ENCODE results near the gene IGLL5.
"Not testable (repeated sequence)": the region's sequence is repeated elsewhere in the genome, so short reads cannot be mapped to it uniquely, and the experiment has no call there.

Gene IGLL5

DNA sequence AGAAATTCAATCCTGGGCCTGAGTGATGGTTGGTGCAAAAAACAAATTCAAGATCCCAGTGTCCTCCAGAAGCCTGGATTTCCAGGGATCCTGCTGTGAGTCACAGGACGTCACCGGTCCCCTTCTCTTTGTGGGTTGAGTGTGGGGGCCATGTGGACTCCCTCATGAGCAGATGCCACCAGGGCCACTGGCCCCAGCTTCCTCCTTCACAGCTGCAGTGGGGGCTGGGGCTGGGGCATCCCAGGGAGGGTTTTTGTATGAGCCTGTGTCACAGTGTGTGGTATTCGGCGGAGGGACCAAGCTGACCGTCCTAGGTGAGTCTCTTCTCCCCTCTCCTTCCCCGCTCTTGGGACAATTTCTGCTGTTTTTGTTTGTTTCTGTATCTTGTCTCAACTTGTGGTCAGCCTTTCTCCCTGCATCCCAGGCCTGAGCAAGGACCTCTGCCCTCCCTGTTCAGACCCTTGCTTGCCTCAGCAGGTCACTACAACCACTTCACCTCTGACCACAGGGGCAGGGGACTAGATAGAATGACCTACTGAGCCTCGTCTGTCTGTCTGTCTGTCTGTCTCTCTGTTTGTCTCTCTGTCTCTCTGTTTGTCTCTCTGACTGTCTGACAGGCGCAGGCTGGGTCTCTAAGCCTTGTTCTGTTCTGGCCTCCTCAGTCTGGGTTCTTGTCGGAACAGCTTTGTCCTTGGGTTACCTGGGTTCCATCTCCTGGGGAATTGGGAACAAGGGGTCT, 11.9 kb downstream of the IGLL5 start:
- in situ Hi-C loops (cut with MboI; ENCODE audit: low sequenced_read_pairs) = not testable (repeated sequence)

DNA sequence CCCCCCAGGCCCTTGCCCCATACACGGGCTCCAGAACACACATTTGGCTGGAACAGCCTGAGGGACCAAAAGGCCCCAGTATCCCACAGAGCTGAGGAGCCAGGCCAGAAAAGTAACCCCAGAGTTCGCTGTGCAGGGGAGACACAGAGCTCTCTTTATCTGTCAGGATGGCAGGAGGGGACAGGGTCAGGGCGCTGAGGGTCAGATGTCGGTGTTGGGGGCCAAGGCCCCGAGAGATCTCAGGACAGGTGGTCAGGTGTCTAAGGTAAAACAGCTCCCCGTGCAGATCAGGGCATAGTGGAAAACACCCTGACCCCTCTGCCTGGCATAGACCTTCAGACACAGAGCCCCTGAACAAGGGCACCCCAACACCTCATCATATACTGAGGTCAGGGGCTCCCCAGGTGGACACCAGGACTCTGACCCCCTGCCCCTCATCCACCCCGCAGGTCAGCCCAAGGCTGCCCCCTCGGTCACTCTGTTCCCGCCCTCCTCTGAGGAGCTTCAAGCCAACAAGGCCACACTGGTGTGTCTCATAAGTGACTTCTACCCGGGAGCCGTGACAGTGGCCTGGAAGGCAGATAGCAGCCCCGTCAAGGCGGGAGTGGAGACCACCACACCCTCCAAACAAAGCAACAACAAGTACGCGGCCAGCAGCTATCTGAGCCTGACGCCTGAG, 13.1 kb downstream of the IGLL5 start:
- in situ Hi-C loops (cut with MboI; ENCODE audit: low sequenced_read_pairs) = not testable (repeated sequence)

DNA sequence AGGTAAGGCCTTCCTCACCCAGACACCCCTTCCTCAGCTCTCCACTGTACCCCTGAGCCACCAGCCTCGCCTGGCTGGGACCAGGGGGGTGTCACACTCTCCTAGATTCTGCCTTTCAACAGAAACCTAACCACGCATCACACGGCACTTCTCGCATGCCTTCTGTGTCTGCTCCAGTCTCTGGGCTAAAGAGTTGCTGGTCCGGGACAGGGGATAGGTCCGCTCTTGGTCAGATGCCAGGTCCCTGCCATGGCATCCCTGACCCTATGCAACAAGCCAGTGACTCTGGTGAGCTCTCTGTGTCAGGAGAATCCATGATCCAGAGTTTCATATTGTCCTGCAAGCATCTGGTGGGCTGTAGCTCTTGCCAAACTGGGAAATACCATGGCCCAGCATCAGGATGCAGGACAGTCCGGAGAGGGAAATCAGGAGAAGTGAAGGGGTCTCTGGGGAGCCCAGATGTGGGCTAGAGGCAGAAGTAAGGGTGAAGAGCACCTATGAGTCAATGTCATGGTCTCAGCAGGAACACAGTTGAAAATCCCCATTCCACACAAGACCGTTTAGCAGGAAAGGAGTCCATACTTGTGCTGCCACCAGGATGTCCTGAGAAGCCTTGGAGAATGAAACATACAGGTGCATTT, 14.1 kb downstream of the IGLL5 start:
- in situ Hi-C loops (cut with MboI; ENCODE audit: low sequenced_read_pairs) = no loop called here

- in situ Hi-C loops (cut with MboI; ENCODE audit: low sequenced_read_pairs) = no loop called here
These were observed 14.8 kb downstream of the IGLL5 start for GRCh38 chr22:22902247-22903001.

DNA sequence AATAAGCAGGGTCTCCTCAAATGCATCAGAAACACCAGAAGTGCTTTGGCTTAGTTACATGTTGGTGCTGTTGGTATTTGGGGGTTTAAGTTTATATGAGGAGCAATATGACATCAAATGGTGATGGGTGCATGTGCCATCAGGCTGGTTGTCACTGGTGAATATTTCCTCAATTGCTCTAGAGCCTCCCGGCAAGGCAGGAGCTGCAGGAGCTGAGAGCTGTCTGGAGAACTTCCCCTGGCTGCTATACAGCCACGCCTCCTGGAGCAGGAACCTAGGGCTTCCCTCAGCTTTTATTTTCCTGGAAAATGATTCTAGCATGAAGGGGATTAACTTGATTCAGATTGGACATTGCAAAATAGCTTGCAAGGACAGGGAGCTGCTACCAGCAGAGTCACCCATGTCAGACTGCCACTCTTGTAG, 15.8 kb downstream of the IGLL5 start:
- in situ Hi-C loops (cut with MboI; ENCODE audit: low sequenced_read_pairs) = no loop called here

GRCh38 chr22:22903781-22904192, 16.2 kb downstream of the IGLL5 start:
- in situ Hi-C loops (cut with MboI; ENCODE audit: low sequenced_read_pairs) = not testable (repeated sequence)

GRCh38 chr22:22904736-22905135, 17.1 kb downstream of the IGLL5 start:
- in situ Hi-C loops (cut with MboI; ENCODE audit: low sequenced_read_pairs) = not testable (repeated sequence)

DNA sequence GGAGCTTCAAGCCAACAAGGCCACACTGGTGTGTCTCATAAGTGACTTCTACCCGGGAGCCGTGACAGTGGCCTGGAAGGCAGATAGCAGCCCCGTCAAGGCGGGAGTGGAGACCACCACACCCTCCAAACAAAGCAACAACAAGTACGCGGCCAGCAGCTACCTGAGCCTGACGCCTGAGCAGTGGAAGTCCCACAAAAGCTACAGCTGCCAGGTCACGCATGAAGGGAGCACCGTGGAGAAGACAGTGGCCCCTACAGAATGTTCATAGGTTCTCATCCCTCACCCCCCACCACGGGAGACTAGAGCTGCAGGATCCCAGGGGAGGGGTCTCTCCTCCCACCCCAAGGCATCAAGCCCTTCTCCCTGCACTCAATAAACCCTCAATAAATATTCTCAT, 18.8 kb downstream of the IGLL5 start:
- in situ Hi-C loops (cut with MboI; ENCODE audit: low sequenced_read_pairs) = not testable (repeated sequence)

DNA sequence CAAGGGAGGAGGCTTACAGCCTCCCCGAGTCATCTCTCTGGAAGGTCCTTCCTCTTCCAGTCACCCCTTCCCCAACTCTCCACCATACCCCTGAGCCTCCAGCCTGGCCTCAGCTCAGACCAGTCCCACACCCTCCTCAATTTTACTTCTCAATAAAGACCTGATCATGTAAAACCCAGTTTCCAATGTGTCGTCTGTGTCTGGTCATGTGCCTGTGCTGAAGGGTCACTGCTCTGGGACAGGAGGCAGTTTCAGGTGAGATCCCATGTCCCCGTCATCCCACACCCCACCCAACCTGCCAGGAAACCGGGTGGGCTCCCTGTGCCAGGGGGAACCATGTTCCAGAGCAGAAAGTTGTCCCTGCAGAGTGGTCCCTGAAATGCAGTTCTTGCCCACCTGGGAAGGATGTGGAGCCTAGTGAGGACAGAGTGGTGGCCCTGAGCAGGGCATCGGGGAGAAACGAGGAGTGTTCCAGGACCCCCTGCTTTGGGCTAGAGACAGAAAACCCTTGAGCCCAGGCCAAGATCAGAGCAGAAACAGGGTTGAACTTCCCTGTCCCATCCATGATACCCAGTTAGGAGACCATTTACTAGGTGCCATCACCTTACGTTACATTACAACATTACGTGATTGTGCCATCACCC, 19.4 kb downstream of the IGLL5 start:
- in situ Hi-C loops (cut with MboI; ENCODE audit: low sequenced_read_pairs) = no loop called here

DNA sequence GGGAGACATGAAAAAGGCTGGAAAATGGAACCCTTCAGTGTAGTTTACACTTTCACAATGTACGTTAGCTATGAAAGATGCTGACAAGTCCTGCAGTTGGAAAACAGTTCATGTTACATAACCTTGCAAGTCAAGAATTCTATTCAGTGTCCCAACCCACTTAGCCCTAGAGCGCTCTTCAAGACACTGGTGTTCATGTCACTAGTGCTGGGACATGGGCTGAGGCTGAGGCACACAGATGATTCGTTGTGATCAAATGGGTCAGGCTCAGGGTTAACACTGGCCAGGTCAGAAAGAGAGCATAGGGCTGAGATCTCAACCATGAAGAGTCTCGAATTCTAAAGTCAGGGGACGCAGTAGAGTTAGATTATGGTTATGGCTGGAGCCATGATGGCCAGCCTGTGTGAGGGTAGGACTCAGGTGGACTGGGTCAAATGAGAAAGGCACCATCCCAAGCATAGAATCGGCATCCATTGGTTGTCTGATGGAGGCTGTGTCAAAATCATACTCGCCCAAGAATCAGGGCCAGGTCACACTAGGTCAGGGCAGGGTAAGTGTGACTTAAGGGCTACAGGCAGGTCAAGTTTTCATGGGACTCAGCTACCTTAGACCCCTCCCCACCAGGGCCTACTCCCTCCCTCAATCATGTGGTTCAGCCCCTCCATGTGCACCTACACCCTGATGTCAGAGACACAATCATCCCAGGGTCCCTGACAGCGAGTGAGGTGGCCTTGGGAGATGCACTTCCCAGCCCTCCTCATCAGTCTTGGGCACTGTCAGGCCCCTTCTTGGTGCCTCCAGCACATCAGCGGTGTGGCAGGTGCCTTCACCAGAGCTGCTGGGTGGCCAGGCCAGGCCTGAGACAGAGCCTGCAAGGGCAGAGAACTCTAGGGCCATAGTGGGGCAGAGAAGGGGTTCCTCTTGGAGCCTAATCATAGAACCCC, 20.2 kb downstream of the IGLL5 start:
- in situ Hi-C loops (cut with MboI; ENCODE audit: low sequenced_read_pairs) = no loop called here

GRCh38 chr22:22908495-22908861, 20.9 kb downstream of the IGLL5 start:
- in situ Hi-C loops (cut with MboI; ENCODE audit: low sequenced_read_pairs) = no loop called here

DNA sequence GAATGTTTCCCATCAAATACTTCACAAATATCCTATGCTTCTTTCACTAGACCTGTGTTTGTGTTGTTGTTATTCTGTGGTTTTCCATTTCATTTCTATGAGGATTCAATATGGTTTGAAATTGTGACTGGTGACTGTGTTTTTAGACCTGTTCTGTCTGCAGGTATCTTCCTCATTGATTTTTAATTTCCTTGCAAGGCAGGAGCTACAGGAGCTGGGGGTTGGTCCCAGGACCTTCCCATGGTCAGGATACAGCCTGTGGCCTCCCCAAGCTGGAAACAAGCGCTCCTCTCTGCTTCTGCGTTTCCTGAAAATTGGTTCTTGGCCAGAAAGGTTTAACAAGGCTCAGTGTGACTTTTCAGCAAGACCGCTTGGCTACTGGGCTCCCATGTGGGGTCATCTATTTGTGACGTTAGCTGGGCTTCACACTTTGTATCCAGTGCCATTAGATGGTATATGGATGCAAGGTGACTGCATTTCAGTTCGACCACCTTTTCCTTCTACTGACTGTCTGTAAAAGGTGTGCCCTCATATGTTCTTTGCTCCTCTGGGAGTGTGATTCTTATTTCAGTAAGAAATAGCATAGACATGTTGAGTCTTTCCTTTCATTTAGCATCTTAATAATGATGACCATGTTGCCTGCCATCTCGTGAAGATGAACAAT, 21.5 kb downstream of the IGLL5 start:
- in situ Hi-C loops (cut with MboI; ENCODE audit: low sequenced_read_pairs) = no loop called here

DNA sequence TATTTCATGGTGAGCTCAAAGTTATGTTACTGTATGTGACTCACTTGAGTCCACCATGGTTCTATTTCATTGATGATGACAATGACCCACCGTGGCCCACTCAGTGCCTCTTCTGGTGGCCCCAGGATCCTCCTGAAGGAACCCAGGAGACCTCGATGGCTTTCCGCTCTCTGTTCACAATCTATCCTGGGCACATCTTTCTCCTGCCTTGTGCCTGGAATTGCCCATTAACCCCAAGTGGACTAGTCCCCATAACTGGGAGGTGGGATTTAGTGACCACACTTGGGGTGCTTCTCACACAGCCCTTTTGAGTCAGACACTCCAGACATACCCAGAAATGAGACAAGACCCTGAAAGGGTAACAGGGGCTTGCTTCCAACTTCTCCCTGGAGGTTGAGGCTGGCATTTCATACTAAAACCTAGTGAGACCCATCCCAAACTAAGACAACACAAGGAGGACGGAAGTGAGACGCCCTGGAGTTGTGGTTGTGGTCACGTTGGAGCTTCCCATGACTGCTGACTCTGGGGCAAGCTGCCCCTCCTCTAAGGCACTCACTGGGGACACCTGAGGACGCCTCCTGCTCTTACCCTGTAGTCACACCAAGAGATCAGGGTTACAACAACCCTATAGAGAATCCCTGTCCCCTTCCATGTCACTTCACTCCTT, 22.1 kb downstream of the IGLL5 start:
- in situ Hi-C loops (cut with MboI; ENCODE audit: low sequenced_read_pairs) = no loop called here

- in situ Hi-C loops (cut with MboI; ENCODE audit: low sequenced_read_pairs) = no loop called here
These were observed 22.9 kb downstream of the IGLL5 start for GRCh38 chr22:22910272-22911240.

GRCh38 chr22:22911327-22912134, 23.9 kb downstream of the IGLL5 start:
- in situ Hi-C loops (cut with MboI; ENCODE audit: low sequenced_read_pairs) = no loop called here

- in situ Hi-C loops (cut with MboI; ENCODE audit: low sequenced_read_pairs) = no loop called here
These were observed 24.7 kb downstream of the IGLL5 start for GRCh38 chr22:22912135-22912987.

Data from HL-60/S4 (cell line).